Transverse colon (tissue), 4 donors: ENCODE results near the gene EGFL6. TPM values are rescaled to one million over a fixed set of nuclear protein-coding genes. Genes with fewer than 3 reads are reported as not detected.

Experiments
- DNase-seq: peaks from one replicate; pipeline ENCODE4 v3.0.0-alpha.2; 2019
- H3K27ac ChIP-seq, 4 donors: fragments of 200-600 bp; sonication (generic); 2 replicates each; pipeline ENCODE4 v1.5.1; 2016 to 2018; ENCODE audit warnings: inconsistent platforms in 4 of 4
- H3K27me3 ChIP-seq: fragments of 200-600 bp; sonication (generic); 2 replicates; pipeline ENCODE4 v1.5.1; 2017; ENCODE audit warnings: inconsistent platforms
- H3K36me3 ChIP-seq, 4 donors: fragments of 200-600 bp; sonication (generic); 2 replicates each; pipeline ENCODE4 v1.5.1; 2017 to 2019; ENCODE audit warnings: inconsistent platforms in 4 of 4
- H3K4me1 ChIP-seq, 4 donors: fragments of 200-600 bp; sonication (generic); 2 replicates each; pipeline ENCODE4 v1.5.1; 2017 to 2020; ENCODE audit warnings: inconsistent platforms in 4 of 4
- H3K4me3 ChIP-seq, 4 donors: fragments of 200-600 bp; sonication (generic); 1 replicate in 1 of 4; 2 replicates in 3 of 4; pipeline versions ENCODE4 v1.5.1 to v1.6.1; 2017 to 2019; ENCODE audit warnings: inconsistent platforms in 4 of 4
- H3K9me3 ChIP-seq, 2 donors: fragments of 200-600 bp; sonication (generic); 2 replicates each; pipeline ENCODE4 v1.5.1; 2017 to 2019; ENCODE audit warnings: inconsistent platforms in 2 of 2
- CTCF ChIP-seq, 5 experiments: fragments of 200-600 bp in 3 of 5; fragments of 450-650 bp in 2 of 5; sonication (generic) in 3 of 5; IDR thresholded peaks; 1 replicate in 2 of 5; 2 replicates in 3 of 5; pipeline ENCODE4 v1.5.1; 2016 to 2017; ENCODE audit warnings: antibody characterized with exemption in 5 of 5, inconsistent platforms in 3 of 5, mild to moderate bottlenecking in 2 of 5, moderate library complexity in 1 of 5
- EP300 ChIP-seq: sonication (generic); formaldehyde crosslinking; IDR thresholded peaks from one replicate; pipeline ENCODE4 v1.6.1; 2017; ENCODE audit warnings: antibody characterized with exemption, low read depth
- POLR2A ChIP-seq: fragments of 450-650 bp; IDR thresholded peaks from one replicate; pipeline ENCODE4 v1.6.1; 2016; ENCODE audit warnings: antibody characterized with exemption, mild to moderate bottlenecking, moderate library complexity
- POLR2AphosphoS5 ChIP-seq, 3 donors: sonication (generic); formaldehyde crosslinking; IDR thresholded peaks; one replicate each; pipeline ENCODE4 v1.6.1; 2016; ENCODE audit warnings: antibody characterized with exemption in 3 of 3
- WGBS, 2 donors: methylation state at CpG; one replicate each; pipeline ENCODE4 v1.1.5; 2018; ENCODE audit warnings: low coverage in 1 of 2; 5-methylcytosine and 5-hydroxymethylcytosine counted together
- in situ Hi-C, 4 donors: fragments of 200-750 bp; cut with MboI; loops; one replicate each; pipeline versions ENCODE4 v1.15.0 to v1.15.1; 2017; ENCODE audit warnings: low sequenced_read_pairs in 3 of 4, low pct_ligation_motif_present in 1 of 4, low pct_unique_long_range_greater_than_20kb in 1 of 4
- intact Hi-C: fragments of 100-400 bp; cut with DNase I; formaldehyde crosslinking; loops from one replicate; pipeline ENCODE4 v1.15.1; 2023; ENCODE audit warnings: low total_unique reads
- total RNA-seq, 4 donors: library from RNA; depleted of rRNA; stranded (reverse); fragments of >200 nt; gene quantifications; one replicate each; pipeline ENCODE4 v1.1.0, GENCODE V29; 2016

The EGFL6 gene
- total RNA-seq, 4 donors from 2014 or later = not detected

GRCh38 chrX:13650318-13650717, 80.9 kb downstream of the EGFL6 start:
- H3K4me3 ChIP-seq = no peak overlapping the region

GRCh38 chrX:13651150-13651549, 81.7 kb downstream of the EGFL6 start:
- TF ChIP-seq POLR2A = no peak
- TF ChIP-seq EP300 = no peak
- no peak for TF ChIP-seq POLR2AphosphoS5 (IDR thresholded peaks at IDR 0.05)
- no peak for TF ChIP-seq CTCF (IDR thresholded peaks at IDR 0.05)
- Histone ChIP-seq H3K27me3 (no peaks in the 10 kb centered on the region), H3K36me3 (no peaks in the 10 kb centered on the region), H3K4me3 (no peak overlapping the region), H3K9me3 (no peaks in the 10 kb centered on the region), H3K4me1 (peaks cover 0 to 13% (median 7%) of the 10 kb centered on the region in 4 donors), H3K27ac (peak overlapping the region in 1 of 4 donors; percentile 93)
- no peak for DNase-seq
- WGBS, 2 donors = 53 to 70% methylated on average over 3 of the region's 3 CpGs
- intact Hi-C loops (no loop called here), in situ Hi-C loops (loop anchor here (5.0 to 25.0 kb wide), 5 partner anchors 84 to 689 kb away; partner anchors contain the start of genes GEMIN8 (in 2 of the 4), OFD1 (in 1 of the 4) and TRAPPC2 (in 1 of the 4))

More at GRCh38 chrX:13650318-13650717, 80.9 kb downstream of the EGFL6 start:
- in situ Hi-C loops = loop anchor here (5.0 to 25.0 kb wide), 5 partner anchors 84 to 688 kb away; partner anchors contain the start of genes GEMIN8 (in 2 of the 4), OFD1 (in 1 of the 4) and TRAPPC2 (in 1 of the 4)
- peaks cover 0 to 13% (median 7%) of the 10 kb centered on the region in 4 donors for H3K4me1 ChIP-seq
- no peak overlapping the region for H3K27ac ChIP-seq
- no peak for DNase-seq
- H3K36me3 ChIP-seq = no peaks in the 10 kb centered on the region
- WGBS, 2 donors = 92% methylated on average over 1 of the region's 1 CpG; no CpG with 5 or more reads in 1 of the 2 donors
- H3K27me3 ChIP-seq = no peaks in the 10 kb centered on the region
- H3K9me3 ChIP-seq = no peaks in the 10 kb centered on the region
- TF ChIP-seq POLR2AphosphoS5 (IDR thresholded peaks at IDR 0.05) (no peak), EP300 (no peak), POLR2A (no peak), CTCF (IDR thresholded peaks at IDR 0.05) (no peak)
- intact Hi-C loops = no loop called here

- TF ChIP-seq CTCF (IDR thresholded peaks at IDR 0.05) = no peak
- TF ChIP-seq EP300 = no peak
- no peak for TF ChIP-seq POLR2AphosphoS5 (IDR thresholded peaks at IDR 0.05)
- no peak for TF ChIP-seq POLR2A
- Histone ChIP-seq H3K27ac (peak overlapping the region; percentile 86 to 98 (median 94)), H3K27me3 (no peaks in the 10 kb centered on the region), H3K9me3 (no peaks in the 10 kb centered on the region), H3K4me1 (peaks cover 0 to 13% (median 7%) of the 10 kb centered on the region in 4 donors), H3K4me3 (peak overlapping the region in 3 of 4 donors; percentile 26 to 66 (median 49)), H3K36me3 (no peaks in the 10 kb centered on the region)
- in situ Hi-C loops = loop anchor here (5.0 to 25.0 kb wide), 5 partner anchors 82 to 690 kb away; partner anchors contain the start of genes GEMIN8 (in 2 of the 4), OFD1 (in 1 of the 4) and TRAPPC2 (in 1 of the 4)
- no peak for DNase-seq
- intact Hi-C loops = no loop called here
- WGBS, 2 donors = 8 to 36% methylated on average over 4 to 7 of the region's 7 CpGs
Observed at GRCh38 chrX:13652287-13652793, 82.9 kb downstream of the EGFL6 start.

GRCh38 chrX:13652850-13653693, 83.7 kb downstream of the EGFL6 start, which contains the start of gene TCEANC:
TSS of gene TCEANC (plus strand) at chrX:13653141. CDS start at chrX:13662509, 9,368 bp downstream.
- TF ChIP-seq POLR2AphosphoS5 (IDR thresholded peaks at IDR 0.05) (peak; percentile 54 to 84 (median 83)), POLR2A (peak; percentile 77), CTCF (IDR thresholded peaks at IDR 0.05) (no peak)
- H3K9me3 ChIP-seq = no peaks in the 10 kb centered on the region
- peak; percentile 97 for DNase-seq
- H3K4me3 ChIP-seq = peak within 1 kb of the TSS; percentile 41 to 66 (median 54)
- peak within 1 kb of the TSS; percentile 86 to 98 (median 94) for H3K27ac ChIP-seq
- H3K27me3 ChIP-seq = no peaks in the 10 kb centered on the region
- WGBS, 2 donors = 0 to 16% methylated on average over 1 to 41 of the region's 54 CpGs
- in situ Hi-C loops = loop anchor here (5.0 to 25.0 kb wide), 5 partner anchors 82 to 691 kb away; partner anchors contain the start of genes GEMIN8 (in 2 of the 4), OFD1 (in 1 of the 4) and TRAPPC2 (in 1 of the 4)
- H3K36me3 ChIP-seq = no peaks in the 10 kb centered on the region
- H3K4me1 ChIP-seq = peaks cover 0 to 13% (median 7%) of the 10 kb centered on the region in 4 donors
- intact Hi-C loops = no loop called here
